Measurements from ENCODE around the gene TBL1Y. TPM values are rescaled to one million over a fixed set of nuclear protein-coding genes. Genes with fewer than 3 reads are reported as not detected.
"Not testable (repeated sequence)": the region's sequence is repeated elsewhere in the genome, so short reads cannot be mapped to it uniquely, and the experiment has no call there.

Gene TBL1Y
- polyA plus RNA-seq, 1 experiment = not detected

- H3K27me3 ChIP-seq (ENCODE audit: control insufficient read depth, insufficient read depth, low read length) = no peaks in the 10 kb centered on the region
- POLR2A ChIA-PET = no interaction called here
- CTCF ChIA-PET = no interaction called here
- no peaks in the 10 kb centered on the region for H3K36me3 ChIP-seq (ENCODE audit: control insufficient read depth, insufficient read depth, low read length)
- no peak for DNase-seq (ENCODE audit: low read depth)
- no peak for TF ChIP-seq CTCF (IDR thresholded peaks at IDR 0.05; ENCODE audit: insufficient read depth, low read depth, low read length)
- H3K4me3 ChIP-seq (ENCODE audit: low read depth, low read length) = no peak overlapping the region
These were observed 146.4 kb downstream of the TBL1Y start for GRCh38 chrY:7056886-7057285.

- ChIA-PET CTCF (no interaction called here), POLR2A (no interaction called here)
- TF ChIP-seq CTCF (IDR thresholded peaks at IDR 0.05; ENCODE audit: insufficient read depth, low read depth, low read length) = no peak
- H3K27me3 ChIP-seq (ENCODE audit: control insufficient read depth, insufficient read depth, low read length) = no peaks in the 10 kb centered on the region
- no peaks in the 10 kb centered on the region for H3K36me3 ChIP-seq (ENCODE audit: control insufficient read depth, insufficient read depth, low read length)
- DNase-seq (ENCODE audit: low read depth) = no peak
- no peak overlapping the region for H3K4me3 ChIP-seq (ENCODE audit: low read depth, low read length)
These were observed 168.2 kb downstream of the TBL1Y start for GRCh38 chrY:7078725-7079124.

- H3K36me3 ChIP-seq (ENCODE audit: control insufficient read depth, insufficient read depth, low read length); DNase-seq (ENCODE audit: low read depth); H3K4me3 ChIP-seq (ENCODE audit: low read depth, low read length); POLR2A ChIA-PET; H3K27me3 ChIP-seq (ENCODE audit: control insufficient read depth, insufficient read depth, low read length); CTCF ChIA-PET: not testable (repeated sequence)
These were observed 170.1 kb downstream of the TBL1Y start for GRCh38 chrY:7080548-7080947.

GRCh38 chrY:7085606-7086005 is 175.1 kb downstream of the TBL1Y start:
- ChIA-PET CTCF (interaction anchor here (0.6 to 1.3 kb wide), 4 partner anchors 16 to 869 kb away, joined by 4 to 7 read pairs (median 5); no protein-coding TSS in a partner anchor), POLR2A (no interaction called here)
- DNase-seq (ENCODE audit: low read depth) = no peak
- H3K27me3 ChIP-seq (ENCODE audit: control insufficient read depth, insufficient read depth, low read length) = no peaks in the 10 kb centered on the region
- H3K4me3 ChIP-seq (ENCODE audit: low read depth, low read length) = no peak overlapping the region
- TF ChIP-seq CTCF (IDR thresholded peaks at IDR 0.05; ENCODE audit: insufficient read depth, low read depth, low read length) = peak; percentile 63
- H3K36me3 ChIP-seq (ENCODE audit: control insufficient read depth, insufficient read depth, low read length) = no peaks in the 10 kb centered on the region

- no peak overlapping the region for H3K4me3 ChIP-seq (ENCODE audit: low read depth, low read length)
- no peak for DNase-seq (ENCODE audit: low read depth)
- no peaks in the 10 kb centered on the region for H3K36me3 ChIP-seq (ENCODE audit: control insufficient read depth, insufficient read depth, low read length)
- POLR2A ChIA-PET = no interaction called here
- CTCF ChIA-PET = interaction anchor here (0.7 kb wide), 1 partner anchor 18 kb away, joined by 3 read pairs; no protein-coding TSS in a partner anchor
- TF ChIP-seq CTCF (IDR thresholded peaks at IDR 0.05; ENCODE audit: insufficient read depth, low read depth, low read length) = 0 out of 2 replicates have a peak, but pooled peaks have one; percentile 5
- no peaks in the 10 kb centered on the region for H3K27me3 ChIP-seq (ENCODE audit: control insufficient read depth, insufficient read depth, low read length)
These were observed 182.3 kb downstream of the TBL1Y start for GRCh38 chrY:7092836-7093235.

- CTCF ChIA-PET = no interaction called here
- POLR2A ChIA-PET = no interaction called here
- DNase-seq (ENCODE audit: low read depth) = no peak
- H3K4me3 ChIP-seq (ENCODE audit: low read depth, low read length) = no peak overlapping the region
- H3K36me3 ChIP-seq (ENCODE audit: control insufficient read depth, insufficient read depth, low read length) = no peaks in the 10 kb centered on the region
- H3K27me3 ChIP-seq (ENCODE audit: control insufficient read depth, insufficient read depth, low read length) = no peaks in the 10 kb centered on the region
- TF ChIP-seq CTCF (IDR thresholded peaks at IDR 0.05; ENCODE audit: insufficient read depth, low read depth, low read length) = no peak
These were observed 183.9 kb downstream of the TBL1Y start for GRCh38 chrY:7094365-7094764.

All from BJ (cell line).